Muscle layer of colon (tissue), 2 donors: ENCODE results near the gene IL1RAPL1.

Experiments
- H3K27ac ChIP-seq: one replicate; pipeline ENCODE4 v1.7.0; 2013; ENCODE audit warnings: low read depth, mild to moderate bottlenecking, low read length, moderate library complexity
- H3K27me3 ChIP-seq, 2 donors: one replicate each; pipeline ENCODE4 v1.7.0; 2013; ENCODE audit warnings: low read length in 2 of 2, mild to moderate bottlenecking in 2 of 2; ENCODE audit not compliant: insufficient read depth in 2 of 2, control insufficient read depth in 1 of 2
- H3K36me3 ChIP-seq: one replicate; pipeline ENCODE4 v1.7.0; 2013; ENCODE audit warnings: mild to moderate bottlenecking, low read length; ENCODE audit not compliant: insufficient read depth
- H3K4me1 ChIP-seq: one replicate; pipeline ENCODE4 v1.7.0; 2013; ENCODE audit warnings: mild to moderate bottlenecking, low read length; ENCODE audit not compliant: insufficient read depth
- H3K4me3 ChIP-seq, 2 donors: one replicate each; pipeline ENCODE4 v1.7.0; 2013; ENCODE audit warnings: low read length in 2 of 2, low read depth in 1 of 2, mild to moderate bottlenecking in 1 of 2, moderate library complexity in 1 of 2
- H3K9ac ChIP-seq: one replicate; pipeline ENCODE4 v1.7.0; 2013; ENCODE audit warnings: low read length
- H3K9me3 ChIP-seq: one replicate; pipeline ENCODE4 v1.7.0; 2013; ENCODE audit warnings: mild to moderate bottlenecking, low read length
- donor health status: abdominal sarcoma.
- donor health status: Adenocarcinoma of cecum.

IL1RAPL1 gene

DNA sequence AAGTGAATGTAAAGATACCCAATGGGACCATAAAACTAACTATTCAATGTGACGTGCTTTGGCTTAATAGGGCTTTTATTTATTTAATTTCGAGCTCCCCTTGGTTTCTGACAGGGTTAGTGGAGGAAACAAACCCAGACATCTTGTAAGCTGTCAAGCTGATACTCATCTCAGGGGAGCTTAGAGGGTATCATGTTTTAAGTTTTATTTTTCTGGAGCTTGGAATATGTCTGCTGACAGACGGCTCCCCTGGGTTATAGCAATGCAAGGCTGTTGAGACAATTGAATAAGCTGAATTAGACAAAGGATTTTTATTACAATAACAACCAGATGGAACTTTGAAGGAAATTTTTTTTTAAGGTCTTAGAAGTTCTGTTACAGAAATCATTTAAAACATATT lies 456.5 kb downstream of the IL1RAPL1 start:
- Histone ChIP-seq H3K4me3 (no peak overlapping the region), H3K9ac (no peak overlapping the region), H3K27me3 (peaks cover 0 to 6% of the 10 kb centered on the region in 2 donors), H3K36me3 (no peaks in the 10 kb centered on the region), H3K9me3 (no peaks in the 10 kb centered on the region), H3K4me1 (no peaks in the 10 kb centered on the region), H3K27ac (no peak overlapping the region)

- no peak overlapping the region for H3K4me3 ChIP-seq
Observed at GRCh38 chrX:29044423-29045184, 457.4 kb downstream of the IL1RAPL1 start.

GRCh38 chrX:29065477-29065876 lies 478.2 kb downstream of the IL1RAPL1 start:
- Histone ChIP-seq H3K4me1 (no peaks in the 10 kb centered on the region), H3K27ac (no peak overlapping the region), H3K9me3 (no peaks in the 10 kb centered on the region), H3K4me3 (no peak overlapping the region), H3K27me3 (no peaks in the 10 kb centered on the region), H3K36me3 (no peaks in the 10 kb centered on the region), H3K9ac (no peak overlapping the region)

More at GRCh38 chrX:29044423-29045184, 457.4 kb downstream of the IL1RAPL1 start:
- Histone ChIP-seq H3K4me1 (no peaks in the 10 kb centered on the region), H3K27me3 (peaks cover 0 to 6% of the 10 kb centered on the region in 2 donors), H3K27ac (no peak overlapping the region), H3K9me3 (no peaks in the 10 kb centered on the region), H3K36me3 (no peaks in the 10 kb centered on the region), H3K9ac (no peak overlapping the region)

- Histone ChIP-seq H3K4me3 (no peak overlapping the region), H3K27me3 (no peaks in the 10 kb centered on the region), H3K27ac (no peak overlapping the region), H3K9ac (no peak overlapping the region), H3K9me3 (no peaks in the 10 kb centered on the region), H3K4me1 (no peaks in the 10 kb centered on the region), H3K36me3 (no peaks in the 10 kb centered on the region)
Observed at GRCh38 chrX:29066516-29066915, 479.3 kb downstream of the IL1RAPL1 start.

GRCh38 chrX:29067351-29067750 lies 480.1 kb downstream of the IL1RAPL1 start:
- Histone ChIP-seq H3K9ac (no peak overlapping the region), H3K9me3 (no peaks in the 10 kb centered on the region), H3K4me3 (no peak overlapping the region), H3K27me3 (no peaks in the 10 kb centered on the region), H3K4me1 (no peaks in the 10 kb centered on the region), H3K27ac (no peak overlapping the region), H3K36me3 (no peaks in the 10 kb centered on the region)

- H3K36me3 ChIP-seq, result no peaks in the 10 kb centered on the region
- no peak overlapping the region for H3K27ac ChIP-seq
- no peaks in the 10 kb centered on the region for H3K4me1 ChIP-seq
- H3K27me3 ChIP-seq, result no peaks in the 10 kb centered on the region
- no peak overlapping the region for H3K4me3 ChIP-seq
- no peaks in the 10 kb centered on the region for H3K9me3 ChIP-seq
- no peak overlapping the region for H3K9ac ChIP-seq
Observed at GRCh38 chrX:29071525-29072320, 484.5 kb downstream of the IL1RAPL1 start.

- H3K9me3 ChIP-seq, result no peaks in the 10 kb centered on the region
- H3K4me3 ChIP-seq, result no peak overlapping the region
- no peaks in the 10 kb centered on the region for H3K27me3 ChIP-seq
- no peak overlapping the region for H3K27ac ChIP-seq
- H3K36me3 ChIP-seq, result no peaks in the 10 kb centered on the region
- no peak overlapping the region for H3K9ac ChIP-seq
- H3K4me1 ChIP-seq, result no peaks in the 10 kb centered on the region
Observed at GRCh38 chrX:29082558-29082957, 495.3 kb downstream of the IL1RAPL1 start.

DNA sequence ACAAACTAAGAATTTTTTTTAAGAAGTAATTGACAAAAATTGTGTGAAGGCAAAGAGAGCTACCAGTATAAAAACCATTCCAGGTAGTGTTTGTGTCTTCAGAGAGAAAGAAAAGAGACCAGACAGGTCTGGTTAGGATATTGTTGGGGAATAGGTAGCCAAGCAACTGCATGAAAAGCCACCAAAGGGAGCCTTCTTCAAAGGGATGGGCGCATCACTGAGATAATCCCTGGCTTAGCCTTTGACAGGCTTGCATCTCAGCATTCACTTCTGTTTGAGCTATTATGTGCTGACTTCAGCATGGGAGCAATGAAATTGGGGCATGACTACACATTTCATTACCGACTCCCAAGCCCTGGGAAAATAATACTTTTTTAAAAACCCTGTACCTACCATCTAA lies 496.6 kb downstream of the IL1RAPL1 start:
- H3K9me3 ChIP-seq, result no peaks in the 10 kb centered on the region
- no peak overlapping the region for H3K4me3 ChIP-seq
- H3K27me3 ChIP-seq, result no peaks in the 10 kb centered on the region
- H3K27ac ChIP-seq, result no peak overlapping the region
- no peak overlapping the region for H3K9ac ChIP-seq
- no peaks in the 10 kb centered on the region for H3K4me1 ChIP-seq
- H3K36me3 ChIP-seq, result no peaks in the 10 kb centered on the region

GRCh38 chrX:29090811-29091210 lies 503.6 kb downstream of the IL1RAPL1 start:
- H3K27ac ChIP-seq, result no peak overlapping the region
- no peaks in the 10 kb centered on the region for H3K27me3 ChIP-seq
- no peak overlapping the region for H3K9ac ChIP-seq
- H3K4me3 ChIP-seq, result no peak overlapping the region
- no peaks in the 10 kb centered on the region for H3K9me3 ChIP-seq
- H3K36me3 ChIP-seq, result no peaks in the 10 kb centered on the region
- H3K4me1 ChIP-seq, result no peaks in the 10 kb centered on the region

- no peak overlapping the region for H3K9ac ChIP-seq
- no peak overlapping the region for H3K27ac ChIP-seq
- H3K27me3 ChIP-seq, result no peaks in the 10 kb centered on the region
- no peak overlapping the region for H3K4me3 ChIP-seq
- H3K9me3 ChIP-seq, result no peaks in the 10 kb centered on the region
- no peaks in the 10 kb centered on the region for H3K36me3 ChIP-seq
- H3K4me1 ChIP-seq, result no peaks in the 10 kb centered on the region
Observed at GRCh38 chrX:29107231-29107630, 520.0 kb downstream of the IL1RAPL1 start.

- Histone ChIP-seq H3K9ac (no peak overlapping the region), H3K27me3 (no peaks in the 10 kb centered on the region), H3K4me3 (no peak overlapping the region), H3K36me3 (no peaks in the 10 kb centered on the region), H3K4me1 (no peaks in the 10 kb centered on the region), H3K9me3 (no peaks in the 10 kb centered on the region), H3K27ac (no peak overlapping the region)
Observed at GRCh38 chrX:29110041-29110440, 522.8 kb downstream of the IL1RAPL1 start.
